Pericardium fibroblast (primary cell): ENCODE measurements around the gene NDUFV1. TPM values are rescaled to one million over a fixed set of nuclear protein-coding genes. Genes with fewer than 3 reads are reported as not detected.

ENCODE experiments used
- total RNA-seq: library from RNA; depleted of rRNA; stranded (reverse); fragments of >200 nt; gene quantifications from 2 replicates; pipeline ENCODE4 v1.2.3, GENCODE V29; 2015

Gene NDUFV1
- total RNA-seq, result 122 and 174 TPM in 2 replicates

DNA sequence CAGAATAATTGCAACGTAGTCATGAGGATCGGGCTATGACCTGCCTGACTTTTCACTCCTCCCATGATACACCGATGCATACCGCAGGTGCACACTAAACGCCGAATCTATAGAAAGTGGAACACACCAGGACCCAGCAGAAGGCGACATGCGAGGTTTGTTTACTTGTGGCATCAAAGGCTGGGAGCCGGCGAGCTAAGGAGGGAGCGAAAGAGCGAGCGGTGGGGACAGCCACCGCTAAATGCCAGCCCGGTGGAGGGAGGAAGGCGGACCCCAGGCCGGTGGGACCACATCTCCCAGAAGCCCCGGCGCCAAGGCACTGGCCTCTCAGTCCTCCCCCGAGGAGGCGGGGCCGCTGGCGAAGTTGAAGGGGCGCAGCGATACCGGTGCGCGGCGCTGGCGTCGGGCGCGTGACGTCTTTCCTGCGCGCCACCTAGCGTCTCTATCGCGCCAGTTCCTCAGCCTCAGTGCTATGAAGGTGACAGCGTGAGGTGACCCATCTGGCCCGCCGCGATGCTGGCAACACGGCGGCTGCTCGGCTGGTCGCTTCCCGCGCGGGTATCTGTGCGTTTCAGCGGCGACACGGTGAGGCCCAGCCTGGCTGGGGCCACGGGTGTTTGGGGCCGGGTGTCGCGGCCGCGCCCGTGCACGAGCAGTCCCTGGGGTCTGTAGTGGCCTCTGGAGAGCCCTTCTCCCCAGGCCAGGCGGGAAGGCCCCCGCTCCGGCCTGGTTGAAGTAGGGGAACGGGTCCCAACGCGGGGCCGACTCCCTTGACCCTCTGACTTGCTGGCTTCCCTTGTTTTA lies at the start of gene NDUFV1:
NDUFV1 (plus strand) TSS at position 445 of the 804 bp plus-strand sequence; CDS start at position 514, 69 bp downstream.

GRCh38 chr11:67583247-67584204 lies 23.2 kb upstream of the NDUFV1 start, which contains the start of gene GSTP1:
GSTP1 (plus strand) TSS chr11:67583812; CDS start chr11:67583844, 32 bp downstream.

DNA sequence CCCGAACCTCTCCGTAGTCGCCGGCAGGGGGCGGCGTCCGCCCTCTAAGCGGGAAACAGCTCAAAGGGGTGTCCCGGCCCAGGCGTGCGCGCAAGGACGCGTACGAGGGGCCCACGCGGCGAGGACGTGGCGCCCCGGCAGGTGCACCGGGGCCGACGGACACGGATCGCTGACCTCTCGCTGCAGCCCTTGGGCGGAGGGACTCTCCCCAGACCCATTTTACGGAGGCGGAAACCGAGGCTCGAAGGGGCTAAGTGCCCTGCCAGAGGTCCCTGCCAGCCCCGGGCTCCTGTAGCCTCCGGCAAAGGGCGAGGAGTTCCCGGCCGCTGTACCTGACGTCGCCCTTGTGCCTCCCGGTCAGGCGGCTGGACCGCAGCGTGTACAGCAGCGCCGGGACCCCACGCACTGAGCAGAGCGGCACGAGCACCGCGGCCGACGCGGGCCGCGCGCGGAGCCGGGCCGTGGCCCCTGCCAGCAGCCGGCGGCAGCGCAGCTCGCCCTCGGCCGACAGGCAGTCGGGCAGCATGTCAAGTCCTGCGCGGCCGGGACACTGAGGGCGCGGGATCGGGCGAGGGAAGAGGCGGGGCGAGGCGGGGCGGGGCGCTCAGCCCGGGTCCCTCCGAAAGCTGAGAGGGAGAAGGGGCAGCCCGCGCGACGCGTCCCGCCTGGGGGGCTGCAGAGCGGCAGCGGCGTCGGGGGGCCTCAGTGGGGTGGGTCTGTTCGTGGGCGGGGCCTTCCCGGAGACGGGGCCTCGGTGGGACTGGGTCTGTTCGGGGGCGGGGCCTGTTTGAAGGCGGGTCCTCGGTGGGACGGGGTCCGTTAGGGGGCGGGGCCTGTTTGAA lies 22.9 kb downstream of the NDUFV1 start, which contains the start of gene NUDT8:
NUDT8 (minus strand) TSS at position 552 of the 842 bp plus-strand sequence; CDS start at position 526, 26 bp downstream.

DNA sequence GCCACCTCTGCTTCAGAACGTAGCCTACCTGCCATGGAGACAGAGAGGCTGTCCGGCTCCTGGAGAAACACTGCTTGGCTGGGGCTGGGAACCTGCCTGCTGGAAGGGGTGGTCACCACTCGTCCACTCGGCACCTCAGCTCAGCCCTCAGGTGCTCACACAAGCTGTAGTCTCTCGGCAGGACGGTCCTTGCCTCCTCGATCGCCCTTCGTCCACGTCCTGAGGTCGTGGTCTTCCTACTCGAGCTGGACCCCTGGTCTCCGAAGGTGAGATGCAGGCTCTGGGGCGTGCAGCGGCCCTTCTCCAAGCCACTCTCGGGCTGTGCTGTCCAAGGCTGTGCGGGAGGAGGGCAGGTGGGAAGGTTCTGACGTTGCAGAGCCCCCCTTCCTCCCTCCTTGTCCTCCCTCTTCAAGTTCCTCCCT lies 32.7 kb downstream of the NDUFV1 start, which contains the start of gene TBX10:
TBX10 (minus strand) TSS at position 326 of the 422 bp plus-strand sequence; CDS start at position 35, 291 bp downstream.

Other genes starting within 250 kb of the NDUFV1 start
- gene CLCF1, start 233.3 kb upstream of the NDUFV1 start, total RNA-seq, result 5.5 and 12.0 TPM in 2 replicates
- gene RAD9A, start 214.9 kb upstream of the NDUFV1 start, total RNA-seq, result 7.0 and 8.8 TPM in 2 replicates
- 103 and 165 TPM in 2 replicates for gene PPP1CA, start 205.1 kb upstream of the NDUFV1 start, total RNA-seq
- gene TBC1D10C, start 202.9 kb upstream of the NDUFV1 start, total RNA-seq, result not detected in 2 replicates
- 0.51 and 2.0 TPM in 2 replicates for gene CARNS1, start 191.3 kb upstream of the NDUFV1 start, total RNA-seq
- 31.0 and 43.7 TPM in 2 replicates for gene RPS6KB2, start 178.4 kb upstream of the NDUFV1 start, total RNA-seq
- 0.93 TPM in 1 of 2 replicates, not detected in the other for gene PTPRCAP, start 169.3 kb upstream of the NDUFV1 start, total RNA-seq
- gene CORO1B, start 163.5 kb upstream of the NDUFV1 start, total RNA-seq, result 86.4 and 106 TPM in 2 replicates
- gene GPR152, start 154.2 kb upstream of the NDUFV1 start, total RNA-seq, result not detected in 2 replicates
- not detected in 2 replicates for gene CABP4, start 151.6 kb upstream of the NDUFV1 start, total RNA-seq
- gene TMEM134, start 137.7 kb upstream of the NDUFV1 start, total RNA-seq, result 36.2 and 53.2 TPM in 2 replicates
- gene AIP, start 123.9 kb upstream of the NDUFV1 start, total RNA-seq, result 67.8 and 68.7 TPM in 2 replicates
- gene PITPNM1, start 101.6 kb upstream of the NDUFV1 start, total RNA-seq, result 13.4 and 43.6 TPM in 2 replicates
- gene CDK2AP2, start 98.8 kb upstream of the NDUFV1 start, total RNA-seq, result 26.0 and 47.0 TPM in 2 replicates
- gene CABP2, start 83.5 kb upstream of the NDUFV1 start, total RNA-seq, result not detected in 2 replicates
- gene GSTP1, start 23.1 kb upstream of the NDUFV1 start, total RNA-seq, result 1,049 and 1,088 TPM in 2 replicates
- gene NUDT8, start 23.0 kb downstream of the NDUFV1 start, total RNA-seq, result 10.0 and 19.4 TPM in 2 replicates
- not detected in 2 replicates for gene TBX10, start 32.8 kb downstream of the NDUFV1 start, total RNA-seq
- gene ACY3, start 43.8 kb downstream of the NDUFV1 start, total RNA-seq, result not detected in 2 replicates
- gene ALDH3B2, start 67.7 kb downstream of the NDUFV1 start, total RNA-seq, result not detected in 2 replicates